H1 (cell line): ENCODE results near the gene CUBN. TPM values are rescaled to one million over a fixed set of nuclear protein-coding genes. Genes with fewer than 3 reads are reported as not detected.

Experiments
- CTCF ChIA-PET: fragments of 300-600 bp; sonication (Branson Sonifier 250); formaldehyde crosslinking; loops from one replicate; lab custom pipeline; 2021; ENCODE audit not compliant: partially characterized antibody; lab: Charles Lee
- POLR2A ChIA-PET: fragments of 300-600 bp; sonication (Branson Sonifier 250); formaldehyde crosslinking; loops from one replicate; lab custom pipeline; 2021; ENCODE audit warnings: inconsistent platforms; ENCODE audit not compliant: partially characterized antibody; lab: Charles Lee
- DNase-seq, 2 experiments: peaks; one replicate each; pipeline versions ENCODE4 v3.0.0 to v3.0.0-alpha.2; 2010 to 2022; ENCODE audit warnings: low spot score in 2 of 2, low read depth in 1 of 2, mixed read lengths in 1 of 2
- FAIRE-seq: peaks from 2 replicates; lab custom pipeline; 2011; peaks lifted over from hg19 to GRCh38; lab: Jason Lieb, UNC
- H2AFZ ChIP-seq: 2 replicates; pipeline ENCODE4 v1.8.1; 2012; ENCODE audit warnings: low read length, inconsistent platforms
- H2AK5ac ChIP-seq: 2 replicates; pipeline ENCODE4 v1.6.1; 2013; ENCODE audit warnings: low read depth, low read length
- H2BK120ac ChIP-seq: replicated peaks from 2 replicates; pipeline ENCODE3; 2013; ENCODE audit warnings: low read depth, low read length, inconsistent platforms
- H2BK12ac ChIP-seq: 2 replicates; pipeline ENCODE4 v1.6.1; 2013; ENCODE audit warnings: low read depth, low read length
- H2BK15ac ChIP-seq: 2 replicates; pipeline ENCODE4 v1.6.1; 2013; ENCODE audit warnings: low read length
- H2BK20ac ChIP-seq: 2 replicates; pipeline ENCODE4 v1.6.1; 2013; ENCODE audit warnings: low read length
- H2BK5ac ChIP-seq: 2 replicates; pipeline ENCODE4 v1.6.1; 2013; ENCODE audit warnings: low read depth, low read length
- H3K14ac ChIP-seq: 2 replicates; pipeline ENCODE4 v1.6.1; 2013; ENCODE audit warnings: inconsistent platforms; ENCODE audit not compliant: insufficient read length
- H3K18ac ChIP-seq: 2 replicates; pipeline ENCODE4 v1.6.1; 2013; ENCODE audit warnings: low read length; ENCODE audit errors: extremely low read depth
- H3K23ac ChIP-seq: 2 replicates; pipeline ENCODE4 v1.6.1; 2013; ENCODE audit warnings: inconsistent platforms; ENCODE audit not compliant: insufficient read length
- H3K23me2 ChIP-seq: 2 replicates; pipeline ENCODE4 v1.6.1; 2013; ENCODE audit warnings: low read depth, low read length
- H3K27ac ChIP-seq: 2 replicates; pipeline ENCODE4 v1.6.1; 2011; ENCODE audit warnings: low read depth, low read length, inconsistent platforms
- H3K27me3 ChIP-seq, 4 experiments: replicated peaks in 1 of 4; 1 replicate in 1 of 4; 2 replicates in 3 of 4; pipeline versions ENCODE4 v1.6.1 to v1.8.1; 2011 to 2013; ENCODE audit warnings: low read length in 3 of 4, mild to moderate bottlenecking in 3 of 4, inconsistent platforms in 2 of 4, mixed read lengths in 2 of 4, moderate library complexity in 1 of 4; ENCODE audit not compliant: control insufficient read depth in 3 of 4, insufficient read depth in 3 of 4; ENCODE audit errors: extremely low read depth in 1 of 4
- H3K36me3 ChIP-seq, 4 experiments: 2 replicates each; pipeline versions ENCODE4 v1.6.1 to v1.8.1; 2011 to 2013; ENCODE audit warnings: mild to moderate bottlenecking in 4 of 4, low read length in 3 of 4, moderate library complexity in 2 of 4, control low read depth in 1 of 4, inconsistent platforms in 1 of 4; ENCODE audit not compliant: insufficient read depth in 4 of 4, control insufficient read depth in 2 of 4
- H3K4ac ChIP-seq: replicated peaks from 2 replicates; pipeline ENCODE3; 2013; ENCODE audit warnings: low read length, low read depth, mixed read lengths, inconsistent platforms; ENCODE audit not compliant: insufficient read length
- H3K4me1 ChIP-seq, 4 experiments: replicated peaks in 1 of 4; 1 replicate in 1 of 4; 2 replicates in 3 of 4; pipeline versions ENCODE4 v1.6.1 to v1.8.1; 2011 to 2013; ENCODE audit warnings: low read length in 3 of 4, inconsistent platforms in 2 of 4, mixed read lengths in 1 of 4; ENCODE audit not compliant: insufficient read depth in 4 of 4, control insufficient read depth in 3 of 4
- H3K4me2 ChIP-seq, 2 experiments: 2 replicates each; pipeline versions ENCODE4 v1.6.1 to v1.8.1; 2011 to 2013; ENCODE audit warnings: low read depth in 2 of 2, low read length in 2 of 2, control low read depth in 1 of 2, inconsistent platforms in 1 of 2, mild to moderate bottlenecking in 1 of 2; ENCODE audit not compliant: insufficient read depth in 1 of 2
- H3K4me3 ChIP-seq, 4 experiments: fragments of 200-600, 300-600 bp in 1 of 4; sonication (generic), shearing (Covaris generic), sonication (Bioruptor Twin) in 1 of 4; 2 replicates each; pipeline versions ENCODE4 v1.5.1 to v1.8.1; 2011 to 2016; ENCODE audit warnings: low read length in 4 of 4, low read depth in 3 of 4, control low read depth in 2 of 4, inconsistent platforms in 2 of 4, mild to moderate bottlenecking in 2 of 4, mixed read lengths in 1 of 4, moderate library complexity in 1 of 4; ENCODE audit not compliant: insufficient read depth in 2 of 4; ENCODE audit errors: extremely low read depth in 1 of 4
- H3K56ac ChIP-seq: replicated peaks from 2 replicates; pipeline ENCODE3; 2013; ENCODE audit warnings: low read depth, mild to moderate bottlenecking, mixed read lengths, low read length, inconsistent platforms; ENCODE audit not compliant: insufficient read length
- H3K79me1 ChIP-seq: 2 replicates; pipeline ENCODE4 v1.6.1; 2013; ENCODE audit warnings: low read depth, low read length, control low read depth
- H3K79me2 ChIP-seq, 2 experiments: 2 replicates each; pipeline versions ENCODE4 v1.6.1 to v1.8.1; 2012 to 2013; ENCODE audit warnings: low read length in 2 of 2, mild to moderate bottlenecking in 2 of 2, inconsistent platforms in 1 of 2; ENCODE audit not compliant: insufficient read depth in 2 of 2, control insufficient read depth in 1 of 2
- H3K9ac ChIP-seq, 4 experiments: replicated peaks in 1 of 4; 1 replicate in 1 of 4; 2 replicates in 3 of 4; pipeline versions ENCODE4 v1.6.1 to v1.8.1; 2011 to 2013; ENCODE audit warnings: low read depth in 3 of 4, low read length in 3 of 4, control low read depth in 2 of 4, mild to moderate bottlenecking in 2 of 4, moderate library complexity in 2 of 4, inconsistent platforms in 1 of 4; ENCODE audit errors: extremely low read depth in 1 of 4
- H3K9me3 ChIP-seq, 2 experiments: 2 replicates each; pipeline versions ENCODE4 v1.6.1 to v1.8.1; 2012 to 2013; ENCODE audit warnings: mild to moderate bottlenecking in 2 of 2, moderate library complexity in 2 of 2, control low read depth in 1 of 2, inconsistent platforms in 1 of 2, low read depth in 1 of 2, low read length in 1 of 2, mixed read lengths in 1 of 2; ENCODE audit not compliant: insufficient read depth in 2 of 2
- H4K20me1 ChIP-seq, 2 experiments: replicated peaks in 1 of 2; 2 replicates each; pipeline versions ENCODE3 to v1.8.1; 2011 to 2013; ENCODE audit warnings: inconsistent platforms in 2 of 2, low read length in 2 of 2, mild to moderate bottlenecking in 1 of 2; ENCODE audit not compliant: insufficient read depth in 2 of 2, control insufficient read depth in 1 of 2
- H4K5ac ChIP-seq: 2 replicates; pipeline ENCODE4 v1.6.1; 2013; ENCODE audit warnings: low read length, low read depth, mixed read lengths, inconsistent platforms; ENCODE audit not compliant: insufficient read length
- H4K8ac ChIP-seq: 2 replicates; pipeline ENCODE4 v1.8.0; 2013; ENCODE audit warnings: mild to moderate bottlenecking, moderate library complexity, low read length, inconsistent platforms; ENCODE audit not compliant: insufficient read depth; ENCODE audit errors: extremely low read depth
- H4K91ac ChIP-seq: replicated peaks from 2 replicates; pipeline ENCODE3; 2013; ENCODE audit warnings: low read length, mixed read lengths, inconsistent platforms; ENCODE audit not compliant: insufficient read length
- ATF2 ChIP-seq: IDR thresholded peaks from 2 replicates; pipeline ENCODE4 v1.6.1; 2012; ENCODE audit warnings: low read length, inconsistent platforms
- CBX5 ChIP-seq: fragments of 300-800, 300-1000 bp; sonication (generic); IDR thresholded peaks from 2 replicates; pipeline ENCODE4 v1.7.1; 2016; ENCODE audit warnings: antibody characterized with exemption, low read length, low read depth
- CBX8 ChIP-seq: fragments of 300-800, 300-1000 bp; sonication (generic); IDR thresholded peaks from 2 replicates; pipeline ENCODE4 v1.7.1; 2016; ENCODE audit warnings: low read depth, low read length, borderline replicate concordance
- CEBPB ChIP-seq: IDR thresholded peaks from 2 replicates; pipeline ENCODE4 v1.6.1; 2012; ENCODE audit warnings: low read depth, low read length
- CTBP2 ChIP-seq: IDR thresholded peaks from 2 replicates; pipeline ENCODE4 v1.7.0; 2011; ENCODE audit warnings: borderline replicate concordance, mild to moderate bottlenecking, moderate library complexity, mixed read lengths, low read length; ENCODE audit not compliant: insufficient read depth, insufficient read length
- CTCF ChIP-seq, 3 experiments: IDR thresholded peaks; 1 replicate in 2 of 3; 2 replicates in 1 of 3; pipeline versions ENCODE4 v1.5.1 to v1.6.1; 2011; ENCODE audit warnings: low read length in 3 of 3, mild to moderate bottlenecking in 3 of 3, inconsistent platforms in 2 of 3, low read depth in 1 of 3, moderate library complexity in 1 of 3; ENCODE audit not compliant: insufficient read depth in 1 of 3; ENCODE audit errors: control extremely low read depth in 1 of 3
- MAX ChIP-seq: IDR thresholded peaks from 2 replicates; pipeline ENCODE4 v1.6.1; 2012; ENCODE audit warnings: inconsistent platforms
- RNF2 ChIP-seq: fragments of 200-900, 300-1000 bp; sonication (generic); IDR thresholded peaks from 2 replicates; pipeline ENCODE4 v1.7.1; 2016; ENCODE audit warnings: borderline replicate concordance, low read depth, mild to moderate bottlenecking, antibody characterized with exemption, low read length; ENCODE audit not compliant: poor library complexity, severe bottlenecking; ENCODE audit errors: missing control alignments
- TBP ChIP-seq: IDR thresholded peaks from 2 replicates; pipeline ENCODE4 v1.6.1; 2011; ENCODE audit warnings: low read depth, low read length, improper control_type of control experiment
- WGBS, 2 experiments: shearing (Covaris generic) in 1 of 2; methylation state at CpG; one replicate each; pipeline versions ENCODE4 v1.1.6 to v1.1.7; 2013 to 2015; ENCODE audit warnings: low lambda C conversion rate in 2 of 2, mixed read lengths in 2 of 2, inconsistent platforms in 1 of 2, low coverage in 1 of 2, missing lambda C conversion rate in 1 of 2; ENCODE audit not compliant: insufficient replicate concordance in 2 of 2, insufficient coverage in 1 of 2, insufficient read length in 1 of 2; ENCODE audit errors: extremely low coverage in 1 of 2, missing lambda C conversion rate in 1 of 2; 5-methylcytosine and 5-hydroxymethylcytosine counted together
- polyA plus RNA-seq, 7 experiments: library from polyadenylated mRNA; depleted of rRNA in 3 of 7; stranded (reverse) in 5 of 7; unstranded in 2 of 7; fragments of >200 nt in 5 of 7; fragments of 200-250 nt in 2 of 7; gene quantifications; 1 replicate in 5 of 7; 2 replicates in 1 of 7; 4 replicates in 1 of 7; pipeline versions ENCODE4 v1.2.1 to v1.2.3, GENCODE V29; 2011 to 2013; ENCODE audit warnings: missing spikeins in 2 of 7, mixed read lengths in 2 of 7
- total RNA-seq: library from RNA; stranded (reverse); fragmentation: NEBNext Ultra II Directional; extraction: Animal tissue kit (Norgen Biotek cat#: 25700); gene quantifications from 2 replicates; pipeline ENCODE4 v1.2.1, GENCODE V29; 2021

Gene CUBN
- total and polyA plus RNA-seq, 2 of the 8 experiments (the other 6 are each of a cell fraction or from before 2014, with no cell fraction given), result 0.04 to 0.08 TPM

GRCh38 chr10:16933783-16934182, 195.8 kb downstream of the CUBN start:
- no peak overlapping the region for H3K4me2 ChIP-seq
- H4K91ac ChIP-seq, result no peak overlapping the region
- H4K20me1 ChIP-seq, result no peaks in the 10 kb centered on the region
- H3K79me1 ChIP-seq, result no peaks in the 10 kb centered on the region
- no peak overlapping the region for H2BK15ac ChIP-seq
- no peak overlapping the region for H2BK120ac ChIP-seq
- no peak overlapping the region for H3K4ac ChIP-seq
- H3K36me3 ChIP-seq, result no peaks in the 10 kb centered on the region
- POLR2A ChIA-PET, result no interaction called here
- no peak overlapping the region for H3K27ac ChIP-seq
- H2BK12ac ChIP-seq, result no peak overlapping the region
- no peak overlapping the region for H2BK20ac ChIP-seq
- H3K23me2 ChIP-seq, result no peaks in the 10 kb centered on the region
- no peaks in the 10 kb centered on the region for H3K9me3 ChIP-seq
- H3K14ac ChIP-seq, result no peak overlapping the region
- CTCF ChIA-PET, result interaction anchor here (0.8 to 1.6 kb wide), 2 partner anchors 11 to 14 kb away, joined by 3 read pairs; no protein-coding TSS in a partner anchor
- no peak overlapping the region for H4K5ac ChIP-seq
- FAIRE-seq (no peak), DNase-seq (no peak)
- H3K27me3 ChIP-seq, result no peaks in the 10 kb centered on the region; a peak in 1 of 7 replicates
- H3K9ac ChIP-seq, result no peak overlapping the region
- no peaks in the 10 kb centered on the region for H3K79me2 ChIP-seq
- no peak overlapping the region for H2AK5ac ChIP-seq
- H3K4me3 ChIP-seq, result no peak overlapping the region
- H3K4me1 ChIP-seq, result peaks cover 0 to 3% (median 0%) of the 10 kb centered on the region in 4 experiments; a peak in 3 of 7 replicates
- no peak overlapping the region for H4K8ac ChIP-seq
- H2AFZ ChIP-seq, result no peak overlapping the region
- H2BK5ac ChIP-seq, result no peak overlapping the region
- no peak overlapping the region for H3K56ac ChIP-seq
- H3K23ac ChIP-seq, result no peak overlapping the region
- 93% methylated on average over 4 of the region's 4 CpGs; no CpG with 5 or more reads in 1 of the 2 experiments for WGBS, 2 experiments
- H3K18ac ChIP-seq, result no peak overlapping the region
- TF ChIP-seq ATF2 (no peak), CEBPB (no peak), CTBP2 (no peak), CBX5 (no peak), MAX (no peak), RNF2 (no peak), CBX8 (no peak), TBP (no peak), CTCF (IDR thresholded peaks at IDR 0.05; ENCODE audit: control extremely low read depth in 1 of 3, insufficient read depth in 1 of 3, low read depth in 1 of 3, low read length in 3 of 3) (no peak)
